ENCODE results near the gene ISLR.

- TF ChIP-seq CTCF (conservative IDR thresholded peaks at IDR 0.05) = no peak
- TF ChIP-seq ZFX (IDR thresholded peaks at IDR 0.05) = no peak
These were observed 28.4 kb downstream of the ISLR start for GRCh38 chr15:74201710-74202420.
